ENCODE measurements around the gene ITGB5. TPM values are rescaled to one million over a fixed set of nuclear protein-coding genes. Genes with fewer than 3 reads are reported as not detected.

ITGB5 gene
- total and polyA plus RNA-seq, 2 donors (not counting 1 experiment from before 2014, with no cell fraction given): 0.15 to 0.54 TPM

GRCh38 chr3:124804875-124805274, 82.3 kb downstream of the ITGB5 start:
- no peaks in the 10 kb centered on the region for H3K36me3 ChIP-seq (replicated peaks in 1 of 2; ENCODE audit: control extremely low read depth in 1 of 2, control insufficient read depth in 1 of 2, extremely low read depth in 1 of 2, insufficient read depth in 2 of 2, low read length in 1 of 2)
- Mint-ChIP-seq H3K27ac (no peak overlapping the region), H3K4me3 (no peak overlapping the region), H3K9me3 (ENCODE audit: insufficient read depth) (no peaks in the 10 kb centered on the region), H3K4me1 (no peaks in the 10 kb centered on the region), H3K27me3 (peaks cover 13% of the 10 kb centered on the region)
- H3K4me3 ChIP-seq (ENCODE audit: control extremely low read depth in 1 of 5, extremely low read depth in 1 of 5, insufficient read depth in 1 of 5, low read depth in 2 of 5, low read length in 4 of 5): no peak overlapping the region
- WGBS (ENCODE audit: insufficient coverage): 77% methylated on average over 6 of the region's 7 CpGs
- no peaks in the 10 kb centered on the region for H3K4me1 ChIP-seq (ENCODE audit: control insufficient read depth in 2 of 2, insufficient read depth in 2 of 2, low read length in 2 of 2)
- DNase-seq (no peak), ATAC-seq (ENCODE audit: low read depth) (no peak)
- H3K4me2 ChIP-seq (replicated peaks; ENCODE audit: low read depth, low read length, poor library complexity, severe bottlenecking): no peak overlapping the region
- H2AFZ ChIP-seq (ENCODE audit: insufficient read depth, low read depth, low read length, poor library complexity, severe bottlenecking): no peak overlapping the region
- no peaks in the 10 kb centered on the region for H3K79me2 ChIP-seq (ENCODE audit: control insufficient read depth, insufficient read depth, low read length)
- H4K20me1 ChIP-seq (ENCODE audit: control insufficient read depth, insufficient read depth, low read length, poor library complexity, severe bottlenecking): no peaks in the 10 kb centered on the region
- TF ChIP-seq EZH2 (IDR thresholded peaks at IDR 0.05; ENCODE audit: borderline replicate concordance, insufficient read depth, low read depth, low read length, poor library complexity, severe bottlenecking) (no peak), CTCF (IDR thresholded peaks at IDR 0.05) (no peak)
- POLR2A ChIA-PET: no interaction called here
- H3K27me3 ChIP-seq (replicated peaks in 1 of 4; ENCODE audit: control extremely low read depth in 1 of 4, control insufficient read depth in 3 of 4, insufficient read depth in 4 of 4, low read length in 3 of 4): no peaks in the 10 kb centered on the region
- intact Hi-C loops (cut with micrococcal nuclease): no loop called here
- no peaks in the 10 kb centered on the region for H3K9me3 ChIP-seq (ENCODE audit: control extremely low read depth in 1 of 3, control insufficient read depth in 2 of 3, insufficient read depth in 1 of 3, low read length in 2 of 3)
- CTCF ChIA-PET: interaction anchor here (1.2 kb wide), 1 partner anchor 44 kb away, joined by 5 read pairs; no protein-coding TSS in a partner anchor
- H3K9ac ChIP-seq (ENCODE audit: low read length): no peak overlapping the region
- H3K27ac ChIP-seq (ENCODE audit: low read length in 2 of 2): no peak overlapping the region

GRCh38 chr3:124802702-124803101, 84.5 kb downstream of the ITGB5 start:
- H3K4me1 Mint-ChIP-seq: no peaks in the 10 kb centered on the region
- H3K4me3 Mint-ChIP-seq: no peak overlapping the region
- CTCF ChIA-PET: no interaction called here
- WGBS (ENCODE audit: insufficient coverage): 84% methylated on average over 8 of the region's 8 CpGs
- Histone ChIP-seq H3K4me2 (replicated peaks; ENCODE audit: low read depth, low read length, poor library complexity, severe bottlenecking) (no peak overlapping the region), H3K4me3 (ENCODE audit: control extremely low read depth in 1 of 5, extremely low read depth in 1 of 5, insufficient read depth in 1 of 5, low read depth in 2 of 5, low read length in 4 of 5) (no peak overlapping the region), H3K9me3 (ENCODE audit: control extremely low read depth in 1 of 3, control insufficient read depth in 2 of 3, insufficient read depth in 1 of 3, low read length in 2 of 3) (no peaks in the 10 kb centered on the region), H3K4me1 (ENCODE audit: control insufficient read depth in 2 of 2, insufficient read depth in 2 of 2, low read length in 2 of 2) (no peaks in the 10 kb centered on the region), H3K27me3 (replicated peaks in 1 of 4; ENCODE audit: control extremely low read depth in 1 of 4, control insufficient read depth in 3 of 4, insufficient read depth in 4 of 4, low read length in 3 of 4) (no peaks in the 10 kb centered on the region), H4K20me1 (ENCODE audit: control insufficient read depth, insufficient read depth, low read length, poor library complexity, severe bottlenecking) (no peaks in the 10 kb centered on the region), H3K9ac (ENCODE audit: low read length) (no peak overlapping the region), H3K27ac (ENCODE audit: low read length in 2 of 2) (no peak overlapping the region), H3K79me2 (ENCODE audit: control insufficient read depth, insufficient read depth, low read length) (no peaks in the 10 kb centered on the region), H3K36me3 (replicated peaks in 1 of 2; ENCODE audit: control extremely low read depth in 1 of 2, control insufficient read depth in 1 of 2, extremely low read depth in 1 of 2, insufficient read depth in 2 of 2, low read length in 1 of 2) (no peaks in the 10 kb centered on the region), H2AFZ (ENCODE audit: insufficient read depth, low read depth, low read length, poor library complexity, severe bottlenecking) (no peak overlapping the region)
- DNase-seq (no peak), ATAC-seq (ENCODE audit: low read depth) (no peak)
- peaks cover 15% of the 10 kb centered on the region for H3K27me3 Mint-ChIP-seq
- no peak for TF ChIP-seq CTCF (IDR thresholded peaks at IDR 0.05)
- no peak for TF ChIP-seq EZH2 (IDR thresholded peaks at IDR 0.05; ENCODE audit: borderline replicate concordance, insufficient read depth, low read depth, low read length, poor library complexity, severe bottlenecking)
- no peaks in the 10 kb centered on the region for H3K9me3 Mint-ChIP-seq (ENCODE audit: insufficient read depth)
- intact Hi-C loops (cut with micrococcal nuclease): no loop called here
- H3K27ac Mint-ChIP-seq: no peak overlapping the region
- POLR2A ChIA-PET: no interaction called here
